Measurements from ENCODE around the gene TMEM245. TPM values are rescaled to one million over a fixed set of nuclear protein-coding genes. Genes with fewer than 3 reads are reported as not detected.

TMEM245 gene
- 100 to 1,000 TPM in 1 of 12 donors, 10 to 100 TPM in 11; 31.1 to 276 (median 48.3) TPM for polyA plus RNA-seq (ENCODE audit: insufficient read length in 12 of 12)
- long read RNA-seq, donor 1, partial matches to known transcripts: 7 of 9 reads
- long read RNA-seq, donor 1, other reads (novel, unspliced or antisense): 0 of 9 reads
- long read RNA-seq, donor 2, full-length matches to known transcripts: 5 of 5 reads
- long read RNA-seq, donor 2, partial matches to known transcripts: 0 of 5 reads
- long read RNA-seq, donor 2, other reads (novel, unspliced or antisense): 0 of 5 reads
- long read RNA-seq, donor 3, full-length matches to known transcripts: 1 of 10 reads
- long read RNA-seq, donor 3, partial matches to known transcripts: 9 of 10 reads
- long read RNA-seq, donor 3, other reads (novel, unspliced or antisense): 0 of 10 reads
- long read RNA-seq, donor 4, full-length matches to known transcripts: 1 of 1 reads
- long read RNA-seq, donor 4, partial matches to known transcripts: 0 of 1 reads
- long read RNA-seq, donor 4, other reads (novel, unspliced or antisense): 0 of 1 reads
- long read RNA-seq, donor 5: 0 reads
- long read RNA-seq, donor 6, full-length matches to known transcripts: 3 of 8 reads
- long read RNA-seq, donor 6, partial matches to known transcripts: 5 of 8 reads
- long read RNA-seq, donor 6, other reads (novel, unspliced or antisense): 0 of 8 reads
- long read RNA-seq, donor 7, partial matches to known transcripts: 7 of 8 reads
- long read RNA-seq, donor 7, other reads (novel, unspliced or antisense): 0 of 8 reads
- long read RNA-seq, donor 8, full-length matches to known transcripts: 5 of 64 reads
- long read RNA-seq, donor 8, partial matches to known transcripts: 59 of 64 reads
- long read RNA-seq, donor 8, other reads (novel, unspliced or antisense): 0 of 64 reads
- long read RNA-seq, donor 9, partial matches to known transcripts: 5 of 6 reads
- long read RNA-seq, donor 9, other reads (novel, unspliced or antisense): 0 of 6 reads
- long read RNA-seq, donor 10, full-length matches to known transcripts: 4 of 19 reads
- long read RNA-seq, donor 10, partial matches to known transcripts: 15 of 19 reads
- long read RNA-seq, donor 10, other reads (novel, unspliced or antisense): 0 of 19 reads
- long read RNA-seq, donor 11, full-length matches to known transcripts: 2 of 18 reads
- long read RNA-seq, donor 11, partial matches to known transcripts: 16 of 18 reads
- long read RNA-seq, donor 11, other reads (novel, unspliced or antisense): 0 of 18 reads

DNA sequence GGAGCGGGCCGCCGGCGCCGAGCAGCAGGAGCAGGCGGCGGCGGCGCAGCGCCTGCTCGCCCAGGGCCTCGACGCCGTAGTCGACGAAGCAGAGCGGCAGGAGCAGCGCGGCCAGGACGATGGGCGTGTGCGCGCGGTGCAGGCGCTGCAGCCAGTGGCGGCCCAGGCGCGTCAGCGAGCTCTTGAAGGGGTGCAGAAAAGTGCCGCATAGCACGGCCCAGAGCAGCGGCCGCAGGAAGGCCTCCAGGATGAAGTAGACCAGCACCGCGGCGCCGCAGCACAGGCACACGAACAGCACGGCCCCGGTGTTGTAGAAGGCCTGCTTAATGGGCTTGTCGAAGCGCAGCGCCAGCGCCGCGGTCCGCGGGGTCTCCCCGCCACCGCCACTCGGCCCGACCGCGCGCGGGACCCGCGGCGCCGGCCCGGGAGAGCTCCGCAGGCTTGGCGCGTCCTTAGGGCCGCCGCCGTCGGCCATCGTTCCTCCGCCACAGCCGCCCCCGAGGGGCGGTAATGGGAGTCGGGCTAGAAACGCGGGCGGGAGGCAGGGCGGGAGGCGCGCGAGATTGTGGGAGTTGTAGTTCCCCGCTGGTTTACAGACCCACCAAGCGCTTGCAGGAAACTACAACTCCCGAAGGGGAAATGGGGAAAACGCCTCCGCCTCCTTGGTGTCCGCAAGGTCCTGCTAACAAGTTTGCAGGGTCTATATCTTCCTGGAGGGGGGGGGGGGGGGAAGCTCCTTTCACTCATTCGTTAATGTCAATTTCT, at the start of gene TMEM245:
Gene TMEM245 (minus strand): TSS at position 509 of the 765 bp plus-strand sequence. CDS start 34 bp downstream, at position 475.
- DNase-seq: peak; percentile 98

DNA sequence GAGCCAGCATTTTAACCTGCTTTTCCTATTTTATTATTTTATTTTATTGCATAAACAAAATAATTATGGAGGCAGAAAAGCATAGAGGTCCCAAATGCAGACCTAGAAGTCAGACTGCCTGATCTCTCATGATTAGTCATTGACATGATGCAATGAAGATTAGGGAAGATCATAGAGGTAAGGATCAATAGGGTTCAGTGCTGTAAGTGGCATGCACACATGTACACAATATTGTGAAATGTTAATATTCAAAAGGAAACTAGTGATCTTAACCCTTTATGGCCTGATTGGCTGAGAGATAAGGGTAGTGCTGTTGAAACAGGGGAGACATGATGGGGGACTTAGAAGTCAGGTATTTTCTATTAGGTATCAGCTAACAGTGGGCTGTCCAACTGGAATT, 48.4 kb upstream of the TMEM245 start:
- DNase-seq: no peak

DNA sequence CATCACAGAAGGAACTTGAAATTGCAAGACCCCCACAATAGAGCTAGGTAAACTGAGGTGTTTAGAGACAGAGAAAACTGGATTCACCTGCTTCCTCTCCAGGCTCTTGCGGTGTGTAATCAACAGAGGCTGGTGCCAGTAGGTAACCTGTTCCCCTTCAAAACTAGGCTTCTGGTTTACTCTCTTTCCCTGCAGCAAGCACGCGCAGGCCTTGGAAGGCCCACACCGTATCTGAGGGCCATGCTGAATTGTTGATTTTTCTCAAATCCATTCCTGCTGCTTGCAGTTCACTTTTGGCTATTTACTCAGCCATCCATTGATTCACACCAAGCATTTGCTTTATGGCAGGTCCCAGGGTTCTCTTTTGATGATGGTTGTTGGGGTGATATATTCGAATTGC, 48.0 kb upstream of the TMEM245 start:
- no peak for DNase-seq

DNA sequence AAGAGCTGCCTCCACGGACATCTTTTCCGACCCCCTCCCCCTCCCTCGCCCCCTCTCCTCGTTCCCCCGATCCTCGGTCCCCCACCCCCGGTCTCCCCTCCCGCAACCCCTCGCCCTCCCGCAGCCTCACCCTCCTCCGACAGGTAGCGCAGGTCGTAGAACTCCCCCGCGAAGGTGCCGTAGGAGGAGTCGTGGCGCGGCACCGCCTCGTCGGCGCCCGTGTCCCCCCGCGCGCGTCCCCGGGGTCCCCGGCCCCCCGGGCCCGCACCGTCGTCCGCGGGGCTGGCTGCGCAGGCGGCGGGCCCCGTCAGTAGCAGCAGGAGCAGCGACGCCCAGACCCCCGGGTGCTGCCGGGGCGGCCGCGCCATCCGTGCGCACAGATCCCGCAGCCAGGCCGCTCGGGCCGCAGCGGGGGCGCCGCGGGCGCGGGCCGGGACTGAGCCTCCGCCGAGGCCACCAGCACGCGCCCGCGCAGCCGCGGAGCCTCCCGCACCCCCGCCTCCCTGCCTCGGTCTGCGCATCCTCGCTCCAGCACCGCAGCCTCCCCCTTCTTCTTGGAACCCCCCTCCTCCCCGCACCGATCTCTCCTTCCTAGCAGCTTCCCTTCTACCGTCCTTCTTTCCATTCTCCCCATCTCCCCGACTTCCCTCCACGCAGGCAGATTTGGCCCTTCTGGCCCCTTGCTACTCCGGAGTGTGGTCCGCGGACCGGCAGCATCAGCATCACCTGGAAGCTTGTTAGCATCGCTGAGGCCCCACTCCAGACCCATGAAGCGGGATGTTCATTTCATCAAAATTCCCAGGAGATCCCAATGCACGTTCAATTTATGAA, 47.2 kb upstream of the TMEM245 start, which contains the start of gene FRRS1L:
Gene FRRS1L (minus strand): TSS at position 479 of the 831 bp plus-strand sequence. CDS start 111 bp downstream, at position 368.
- DNase-seq: peak; percentile 9

DNA sequence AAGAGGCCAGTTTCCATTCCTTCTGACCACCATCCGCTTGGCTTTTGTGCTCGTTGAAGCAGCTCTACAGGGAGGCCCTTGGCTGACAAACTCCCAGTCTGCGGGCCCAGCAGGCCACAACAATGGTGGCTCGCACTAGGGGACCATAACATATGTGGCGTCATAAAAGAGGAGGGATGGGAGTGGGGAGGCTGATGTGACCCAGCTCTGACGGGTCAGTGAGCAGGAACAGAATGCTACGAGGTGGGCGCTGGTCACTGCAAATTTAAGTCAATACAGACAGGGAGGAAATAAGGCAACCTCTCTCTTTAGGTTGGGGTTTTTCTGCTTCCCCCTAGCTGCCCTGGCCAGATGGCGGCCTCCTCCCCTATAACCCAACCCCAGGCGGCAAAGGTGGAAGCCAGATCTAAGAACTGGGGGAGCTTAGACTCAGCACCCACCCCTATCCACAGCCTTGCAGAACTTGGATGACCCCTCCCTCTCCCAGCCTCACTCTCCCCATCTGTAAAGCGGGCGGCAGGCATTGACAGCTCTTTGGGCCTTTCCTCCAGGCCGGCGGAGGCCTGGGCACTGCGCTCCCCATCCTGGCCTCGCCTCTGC, 46.5 kb upstream of the TMEM245 start:
- no peak for DNase-seq

DNA sequence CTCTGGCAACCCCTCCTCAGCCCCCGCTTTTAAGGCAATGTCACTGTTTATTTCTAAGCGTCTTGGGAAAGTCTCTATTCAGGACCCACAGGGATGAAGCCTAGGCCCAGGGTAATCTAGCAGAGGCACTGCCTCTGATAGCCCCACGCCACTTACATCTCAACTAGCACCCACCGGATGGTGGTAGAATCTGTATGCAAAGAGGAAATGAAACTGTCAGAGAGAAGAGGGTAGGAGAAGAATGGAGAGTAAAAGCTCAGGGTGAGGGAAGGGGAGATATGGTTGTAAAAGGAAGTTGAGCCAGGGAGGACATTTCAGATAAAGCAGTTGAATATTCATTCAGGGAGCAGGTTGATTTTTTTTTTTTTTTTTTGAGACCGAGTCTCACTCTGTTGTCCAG, 44.3 kb upstream of the TMEM245 start:
- DNase-seq: no peak

DNA sequence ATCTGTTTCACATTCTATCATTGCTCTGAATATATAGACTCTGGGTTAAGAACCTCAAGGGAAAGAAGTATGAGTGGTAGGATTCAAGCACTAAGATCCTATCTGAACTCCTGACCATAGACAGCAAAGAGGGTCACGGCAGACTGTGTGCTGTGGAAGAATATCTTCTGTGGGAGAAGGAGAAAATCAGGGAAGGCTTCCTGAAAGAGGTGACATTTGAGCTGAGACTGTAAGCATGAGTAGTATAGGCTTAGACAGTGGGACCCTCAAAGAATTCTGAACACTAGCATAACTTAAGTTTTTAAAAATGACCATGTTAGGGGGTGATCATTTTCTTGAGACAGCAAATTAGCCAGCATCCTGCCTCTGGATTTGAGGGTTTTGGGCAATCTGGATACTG, 43.4 kb upstream of the TMEM245 start:
- DNase-seq: no peak

DNA sequence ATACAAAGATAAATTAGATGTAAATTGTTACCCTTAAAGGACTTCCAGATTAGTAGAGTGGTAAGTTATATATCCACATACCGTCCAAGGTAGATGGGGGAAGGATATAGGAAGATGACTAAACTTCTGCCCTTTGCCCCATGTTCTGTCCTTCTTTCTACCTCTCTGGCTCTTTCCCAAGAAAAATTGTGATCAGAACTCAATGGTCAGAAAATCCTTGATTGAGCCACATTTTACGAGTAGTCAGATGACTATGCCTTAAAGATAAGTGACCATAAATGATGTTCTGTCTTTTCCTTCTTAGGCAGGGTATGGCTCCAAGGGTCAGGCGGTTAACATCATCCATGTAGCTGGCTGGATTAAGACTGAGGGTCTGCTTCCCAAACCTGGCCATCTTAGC, 42.9 kb upstream of the TMEM245 start:
- DNase-seq: no peak

DNA sequence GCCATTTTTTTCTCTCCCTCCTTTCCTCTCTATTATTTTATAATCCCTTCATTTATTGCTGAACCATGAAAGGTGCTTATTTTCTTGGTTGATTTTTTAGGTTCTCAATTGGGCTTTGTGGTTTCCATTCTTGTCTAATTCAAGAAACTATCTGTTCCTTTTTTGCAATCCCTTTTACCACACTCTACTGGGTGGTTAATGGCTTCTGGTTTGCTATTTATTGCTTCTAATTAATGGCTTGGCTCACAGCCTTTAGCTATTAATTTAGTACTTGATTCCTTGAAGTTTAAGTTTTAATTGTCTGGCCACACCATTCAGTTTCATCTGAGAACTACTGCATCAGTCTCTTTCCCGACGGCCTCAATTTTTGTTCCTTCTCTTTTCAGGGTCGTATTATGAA, 41.7 kb upstream of the TMEM245 start:
- no peak for DNase-seq

DNA sequence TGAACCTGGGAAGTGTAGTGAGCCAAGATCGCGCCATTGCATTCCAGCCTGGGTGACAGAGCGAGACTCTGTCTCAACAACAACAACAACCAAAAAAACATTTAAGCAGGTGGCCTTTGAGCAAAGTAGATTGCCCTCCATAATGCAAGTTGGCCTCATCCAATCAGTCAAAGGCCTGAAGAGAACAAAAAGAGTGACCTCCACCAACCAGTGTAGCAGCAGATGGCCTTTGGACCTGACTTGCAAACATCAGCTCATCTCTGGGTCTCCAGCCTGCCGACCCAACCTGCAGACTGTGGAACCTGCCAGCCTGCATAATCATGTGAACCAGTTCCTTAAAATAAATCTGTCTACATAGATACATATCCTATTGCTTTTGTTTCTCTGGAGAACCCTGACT, 39.8 kb upstream of the TMEM245 start:
- DNase-seq: no peak

DNA sequence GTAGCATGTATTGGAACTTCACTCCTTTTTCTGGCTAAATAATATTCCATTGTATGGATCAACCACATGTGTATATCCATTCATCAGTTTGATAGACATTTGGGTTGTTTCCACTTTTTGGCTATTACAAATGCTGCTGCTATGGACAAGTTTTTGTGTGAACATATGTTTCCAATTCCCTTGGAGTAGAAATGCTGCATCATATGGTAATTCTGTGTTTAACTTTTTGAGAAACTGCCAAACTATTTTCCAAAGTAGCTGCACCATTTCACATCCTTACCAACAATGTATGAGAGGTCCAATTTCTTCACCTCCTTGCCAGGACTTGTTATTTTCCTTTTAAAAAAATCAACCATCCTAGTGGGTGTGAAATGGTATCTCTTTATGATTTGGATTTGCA, 38.9 kb upstream of the TMEM245 start:
- DNase-seq: no peak

DNA sequence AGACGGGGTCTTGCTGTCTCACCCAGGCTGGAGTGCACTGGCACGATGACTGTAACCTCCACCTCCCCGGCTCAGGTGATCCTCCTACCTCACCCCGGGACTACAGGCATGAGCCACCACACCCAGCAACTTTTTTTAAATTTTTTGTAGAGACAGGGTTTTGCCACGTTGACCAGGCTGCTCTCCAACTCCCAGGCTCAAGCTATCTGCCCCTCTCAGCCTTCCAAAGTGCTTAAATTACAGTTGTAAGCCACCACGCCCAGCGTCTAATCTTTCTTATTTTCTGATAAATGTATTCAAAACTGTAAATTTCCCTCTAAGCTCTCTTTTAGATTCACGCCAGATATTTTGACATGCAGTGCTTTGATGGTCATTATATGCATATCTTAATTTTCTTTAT, 37.0 kb upstream of the TMEM245 start:
- no peak for DNase-seq

DNA sequence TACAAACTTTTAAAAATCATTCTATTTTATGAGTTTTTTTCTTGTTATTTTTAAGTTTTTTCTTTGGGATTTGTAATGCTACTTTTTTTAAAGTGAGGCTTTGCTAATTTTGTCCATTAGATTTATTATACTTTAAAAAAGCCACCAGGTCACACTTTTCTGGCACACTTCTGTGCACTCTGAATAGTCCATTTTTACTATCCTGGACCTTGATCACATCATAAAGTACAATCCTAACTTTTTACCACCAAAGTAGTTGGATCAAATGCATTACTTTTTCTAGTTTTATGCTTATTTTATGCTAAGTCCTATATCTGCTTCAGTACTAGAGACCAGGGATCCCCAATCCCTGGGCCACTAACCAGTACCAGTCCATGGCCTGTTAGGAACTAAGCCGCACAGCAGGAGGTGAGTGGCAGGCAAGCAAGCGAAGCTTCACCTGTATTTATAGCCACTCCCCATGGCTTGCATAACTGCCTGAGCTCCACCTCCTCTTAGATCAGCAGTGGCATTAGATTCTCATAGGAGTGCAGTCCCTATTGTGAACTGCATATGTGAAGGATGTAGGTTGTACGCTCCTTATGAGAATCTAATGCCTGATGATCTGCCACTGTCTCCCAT, 31.3 kb upstream of the TMEM245 start:
- no peak for DNase-seq

DNA sequence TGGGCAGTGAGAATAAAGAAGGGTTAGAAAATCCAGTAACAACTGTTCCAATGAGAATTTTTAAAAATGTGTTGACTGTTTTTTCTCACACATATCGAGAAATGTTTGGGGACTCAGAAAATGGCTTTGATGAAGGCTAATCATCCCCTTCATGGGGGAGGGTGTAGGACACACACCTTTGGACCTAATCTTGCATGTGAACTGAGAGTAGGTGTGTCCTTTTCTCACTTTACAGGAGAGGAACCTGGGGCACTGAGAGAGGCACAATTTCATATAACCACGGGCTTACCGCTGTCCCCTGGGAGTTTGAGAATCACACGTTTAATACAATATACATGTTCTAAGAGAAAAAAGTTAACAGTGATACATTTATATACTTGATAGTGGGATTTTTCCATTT, 30.0 kb upstream of the TMEM245 start:
- DNase-seq: no peak

DNA sequence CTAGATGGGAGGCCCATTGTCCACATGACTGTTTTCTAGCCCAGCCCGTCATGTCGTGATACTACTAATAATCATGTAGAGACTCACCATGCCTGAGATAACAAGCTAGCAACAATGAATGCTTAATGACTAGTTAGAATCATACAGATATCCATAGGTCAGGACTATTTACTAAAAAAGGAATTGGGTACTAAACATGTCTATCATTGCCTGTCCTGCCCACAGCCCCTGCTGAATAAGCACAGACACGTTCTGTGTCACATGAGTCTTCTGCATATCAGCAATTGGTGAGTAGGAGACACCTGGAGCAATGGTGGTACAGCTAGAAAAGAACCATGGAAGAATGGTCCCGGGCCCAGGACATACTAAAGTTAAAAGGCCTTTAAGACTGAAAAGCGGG, 29.3 kb upstream of the TMEM245 start:
- DNase-seq: no peak

DNA sequence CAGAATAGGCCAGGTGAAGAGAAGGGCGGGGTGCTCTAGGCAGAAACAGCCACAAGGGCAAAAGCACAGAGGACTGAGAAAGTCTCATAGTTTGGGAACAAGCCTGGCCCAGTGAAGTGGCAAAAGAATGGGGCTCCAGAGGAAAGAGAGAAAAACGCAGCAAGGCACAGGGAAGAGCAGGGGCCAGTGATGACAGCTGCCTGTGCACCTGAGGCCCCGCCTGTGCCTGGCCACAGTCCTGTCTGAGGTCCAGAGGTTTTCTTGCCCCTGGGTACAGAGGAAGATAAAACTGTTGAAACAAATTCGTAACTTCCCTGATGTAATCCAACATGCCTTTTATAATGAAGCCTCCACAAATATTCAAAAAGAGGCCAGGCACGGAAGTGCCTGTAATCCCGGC, 25.3 kb upstream of the TMEM245 start:
- no peak for DNase-seq

DNA sequence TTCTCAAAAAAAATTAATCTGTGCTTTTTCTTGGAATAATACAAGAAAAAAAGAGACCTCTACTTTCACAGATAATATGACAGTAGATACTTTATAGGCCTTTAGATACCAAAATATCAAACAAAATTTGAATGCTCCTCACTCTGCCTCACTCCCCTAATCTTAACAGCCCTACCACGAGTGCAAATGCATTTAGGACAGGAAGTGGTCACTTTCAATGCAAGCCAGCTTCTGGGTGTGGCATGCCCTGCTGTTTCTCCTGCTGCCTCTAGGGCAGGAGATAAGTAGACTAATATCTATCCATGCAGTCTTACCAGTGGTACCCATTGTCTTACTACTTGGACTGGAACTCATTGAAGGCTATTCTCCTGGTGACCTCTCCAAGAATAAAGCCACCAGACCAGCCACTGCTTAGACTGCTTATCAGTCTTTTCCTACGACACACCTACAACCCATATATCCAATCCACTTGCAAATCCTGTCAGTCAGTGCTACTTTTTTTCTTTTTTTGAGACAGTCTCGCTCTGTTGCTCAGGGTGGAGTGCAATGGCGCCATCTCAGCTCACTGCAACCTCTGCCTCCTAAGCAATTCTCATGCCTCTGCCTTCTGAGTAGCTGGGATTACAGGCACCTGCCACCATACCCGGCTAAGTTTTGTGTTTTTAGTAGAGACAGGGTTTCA, 24.3 kb upstream of the TMEM245 start:
- DNase-seq: no peak

DNA sequence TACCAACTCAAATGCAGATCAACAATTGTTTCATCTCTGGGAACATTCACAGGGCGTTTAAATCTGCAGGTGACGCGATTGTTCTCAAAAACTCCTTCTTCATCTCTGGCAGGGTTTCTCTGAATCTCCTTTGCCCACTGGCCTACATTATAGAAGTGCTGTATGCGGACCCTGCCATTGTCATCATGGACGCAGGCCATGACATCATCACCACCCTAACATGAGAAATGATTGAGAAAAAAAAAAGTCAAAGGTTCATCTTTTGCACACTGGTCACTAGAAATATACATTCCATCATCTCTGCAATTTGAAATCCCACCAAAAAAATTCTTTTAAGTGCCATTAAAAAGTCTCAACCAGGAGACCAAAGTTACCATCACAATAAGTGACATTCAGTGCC, 21.6 kb upstream of the TMEM245 start:
- DNase-seq: no peak

DNA sequence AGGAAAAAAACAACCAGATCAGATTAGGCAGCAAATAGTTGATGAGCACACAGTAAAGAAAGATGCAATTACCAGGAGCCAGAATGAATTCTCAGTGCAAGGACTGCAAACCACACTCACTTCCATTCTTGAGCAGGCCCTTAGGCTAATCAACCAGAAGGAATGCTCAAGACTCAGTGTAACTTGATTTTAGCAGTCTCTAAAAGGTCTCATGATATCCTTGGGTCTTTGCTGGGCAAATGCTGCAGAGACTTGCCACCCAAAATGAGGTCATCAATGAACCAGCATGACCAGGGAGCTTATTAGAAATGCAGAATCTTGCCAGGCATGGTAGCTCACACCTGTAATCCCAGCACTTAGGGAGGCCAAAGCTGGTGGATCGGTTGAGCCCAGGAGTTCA, 20.1 kb upstream of the TMEM245 start:
- DNase-seq: no peak

Measured in muscle of arm (tissue), 14 donors.